ENCODE results near the gene CCNH.

CCNH gene

GRCh38 chr5:87403409-87403808 lies 9.3 kb downstream of the CCNH start:
- no peak for DNase-seq (ENCODE audit: low spot score)

- no peak for DNase-seq (ENCODE audit: low spot score)
Observed at GRCh38 chr5:87401626-87402025, 11.1 kb downstream of the CCNH start.

- peak; percentile 32 for DNase-seq (ENCODE audit: low spot score)
Observed at GRCh38 chr5:87400305-87400899, 12.3 kb downstream of the CCNH start.

- no peak for DNase-seq (ENCODE audit: low spot score)
Observed at GRCh38 chr5:87399720-87400119, 13.0 kb downstream of the CCNH start.

- no peak for DNase-seq (ENCODE audit: low spot score)
Observed at GRCh38 chr5:87398981-87399614, 13.6 kb downstream of the CCNH start.

- no peak for DNase-seq (ENCODE audit: low spot score)
Observed at GRCh38 chr5:87394411-87395165, 18.1 kb downstream of the CCNH start.

GRCh38 chr5:87393331-87393730 lies 19.4 kb downstream of the CCNH start:
- DNase-seq (ENCODE audit: low spot score), result no peak

GRCh38 chr5:87392801-87393200 lies 19.9 kb downstream of the CCNH start:
- DNase-seq (ENCODE audit: low spot score), result no peak

- DNase-seq (ENCODE audit: low spot score), result no peak
Observed at GRCh38 chr5:87392170-87392569, 20.6 kb downstream of the CCNH start.

- no peak for DNase-seq (ENCODE audit: low spot score)
Observed at GRCh38 chr5:87390576-87391199, 22.0 kb downstream of the CCNH start.

GRCh38 chr5:87390075-87390474 lies 22.7 kb downstream of the CCNH start:
- DNase-seq (ENCODE audit: low spot score), result no peak

GRCh38 chr5:87389296-87390034 lies 23.3 kb downstream of the CCNH start:
- DNase-seq (ENCODE audit: low spot score), result no peak

- no peak for DNase-seq (ENCODE audit: low spot score)
Observed at GRCh38 chr5:87388129-87388528, 24.6 kb downstream of the CCNH start.

- no peak for DNase-seq (ENCODE audit: low spot score)
Observed at GRCh38 chr5:87385802-87386201, 26.9 kb downstream of the CCNH start.

GRCh38 chr5:87383216-87383615 lies 29.5 kb downstream of the CCNH start:
- DNase-seq (ENCODE audit: low spot score), result peak; percentile 1

- DNase-seq (ENCODE audit: low spot score), result no peak
Observed at GRCh38 chr5:87382224-87382623, 30.5 kb downstream of the CCNH start.

GRCh38 chr5:87372705-87373104 lies 40.0 kb downstream of the CCNH start:
- DNase-seq (ENCODE audit: low spot score), result no peak

- no peak for DNase-seq (ENCODE audit: low spot score)
Observed at GRCh38 chr5:87369431-87369830, 43.3 kb downstream of the CCNH start.

- DNase-seq (ENCODE audit: low spot score), result no peak
Observed at GRCh38 chr5:87368601-87369000, 44.1 kb downstream of the CCNH start.

GRCh38 chr5:87367243-87367642 lies 45.5 kb downstream of the CCNH start:
- no peak for DNase-seq (ENCODE audit: low spot score)

- DNase-seq (ENCODE audit: low spot score), result no peak
Observed at GRCh38 chr5:87361536-87362213, 51.1 kb downstream of the CCNH start.

GRCh38 chr5:87361031-87361445 lies 51.7 kb downstream of the CCNH start:
- DNase-seq (ENCODE audit: low spot score), result no peak

Data from COLO829 (cell line).